H9 (cell line): ENCODE measurements around the gene IDNK. TPM values are rescaled to one million over a fixed set of nuclear protein-coding genes. Genes with fewer than 3 reads are reported as not detected.

ENCODE experiments used
- DNase-seq: peaks from one replicate; pipeline ENCODE4 v3.0.0-alpha.2; 2017
- H2AFZ ChIP-seq: one replicate; pipeline ENCODE4 v1.6.1; 2013; ENCODE audit warnings: mild to moderate bottlenecking, low read length, control low read depth, moderate library complexity
- H2AK5ac ChIP-seq: 2 replicates; pipeline ENCODE4 v1.6.1; 2013; ENCODE audit warnings: low read length, control low read depth, mixed read lengths; ENCODE audit not compliant: insufficient read length
- H2BK120ac ChIP-seq: one replicate; pipeline ENCODE4 v1.6.1; 2013; ENCODE audit warnings: low read depth, mild to moderate bottlenecking, low read length, control low read depth, inconsistent platforms; ENCODE audit not compliant: poor library complexity, severe bottlenecking
- H2BK12ac ChIP-seq: 2 replicates; pipeline ENCODE4 v1.6.1; 2013; ENCODE audit warnings: low read length, control low read depth, mixed read lengths, low read depth; ENCODE audit not compliant: insufficient read length
- H2BK15ac ChIP-seq: 2 replicates; pipeline ENCODE4 v1.6.1; 2013; ENCODE audit warnings: low read depth, low read length, control low read depth
- H2BK20ac ChIP-seq: one replicate; pipeline ENCODE4 v1.6.1; 2013; ENCODE audit warnings: low read depth, mild to moderate bottlenecking, low read length, control low read depth, inconsistent platforms; ENCODE audit not compliant: poor library complexity, severe bottlenecking
- H2BK5ac ChIP-seq: 2 replicates; pipeline ENCODE4 v1.6.1; 2013; ENCODE audit warnings: low read length, control low read depth, mixed read lengths; ENCODE audit not compliant: insufficient read length
- H3K14ac ChIP-seq: 2 replicates; pipeline ENCODE4 v1.6.1; 2013; ENCODE audit warnings: low read length, control low read depth; ENCODE audit not compliant: insufficient read depth
- H3K18ac ChIP-seq: 2 replicates; pipeline ENCODE4 v1.6.1; 2013; ENCODE audit warnings: low read depth, mild to moderate bottlenecking, mixed read lengths, low read length, control low read depth; ENCODE audit not compliant: insufficient read length
- H3K23ac ChIP-seq: 2 replicates; pipeline ENCODE4 v1.6.1; 2013; ENCODE audit warnings: low read length, control low read depth, mixed read lengths, low read depth; ENCODE audit not compliant: insufficient read length
- H3K23me2 ChIP-seq: 2 replicates; pipeline ENCODE4 v1.6.1; 2013; ENCODE audit warnings: low read depth, mild to moderate bottlenecking, mixed read lengths, low read length, control low read depth; ENCODE audit not compliant: insufficient read length, poor library complexity, severe bottlenecking
- H3K27ac ChIP-seq: 2 replicates; pipeline ENCODE4 v1.5.1; 2013; ENCODE audit warnings: low read length, control low read depth, mixed read lengths, low read depth; ENCODE audit not compliant: insufficient read length
- H3K27me3 ChIP-seq: 2 replicates; pipeline ENCODE4 v1.6.1; 2013; ENCODE audit warnings: low read length, control low read depth, inconsistent platforms; ENCODE audit not compliant: insufficient read depth
- H3K4ac ChIP-seq: 2 replicates; pipeline ENCODE4 v1.6.1; 2013; ENCODE audit warnings: low read depth, mild to moderate bottlenecking, control low read depth, inconsistent platforms, low read length, moderate library complexity
- H3K4me1 ChIP-seq: 2 replicates; pipeline ENCODE4 v1.6.1; 2013; ENCODE audit warnings: low read length, control low read depth, inconsistent platforms; ENCODE audit not compliant: insufficient read depth
- H3K4me2 ChIP-seq: 2 replicates; pipeline ENCODE4 v1.6.1; 2013; ENCODE audit warnings: low read length, control low read depth, mixed read lengths; ENCODE audit not compliant: insufficient read length, insufficient read depth
- H3K56ac ChIP-seq: 2 replicates; pipeline ENCODE4 v1.6.1; 2013; ENCODE audit warnings: low read depth, mild to moderate bottlenecking, mixed read lengths, low read length, control low read depth; ENCODE audit not compliant: insufficient read length
- H3K79me1 ChIP-seq: 2 replicates; pipeline ENCODE4 v1.6.1; 2013; ENCODE audit warnings: low read depth, mild to moderate bottlenecking, moderate library complexity, low read length, control low read depth, inconsistent platforms; ENCODE audit not compliant: insufficient read depth, poor library complexity, severe bottlenecking
- H3K79me2 ChIP-seq: 2 replicates; pipeline ENCODE4 v1.6.1; 2013; ENCODE audit warnings: low read length, control low read depth, inconsistent platforms; ENCODE audit not compliant: insufficient read depth
- H3K9ac ChIP-seq: 2 replicates; pipeline ENCODE4 v1.6.1; 2013; ENCODE audit warnings: low read length, control low read depth, mixed read lengths; ENCODE audit not compliant: insufficient read length; ENCODE audit errors: extremely low read depth
- H3K9me3 ChIP-seq: one replicate; pipeline ENCODE4 v1.6.1; 2013; ENCODE audit warnings: low read depth, low read length, inconsistent platforms; ENCODE audit not compliant: control insufficient read depth
- H3T11ph ChIP-seq: one replicate; pipeline ENCODE4 v1.6.1; 2013; ENCODE audit warnings: mild to moderate bottlenecking, low read length, control low read depth, inconsistent platforms
- H4K20me1 ChIP-seq: one replicate; pipeline ENCODE4 v1.6.1; 2013; ENCODE audit not compliant: control insufficient read depth, insufficient read length, insufficient read depth
- H4K5ac ChIP-seq: 2 replicates; pipeline ENCODE4 v1.6.1; 2013; ENCODE audit warnings: low read depth, mild to moderate bottlenecking, mixed read lengths, low read length, control low read depth; ENCODE audit not compliant: insufficient read length
- H4K8ac ChIP-seq: replicated peaks from 2 replicates; pipeline ENCODE4 v1.6.1; 2013; ENCODE audit warnings: low read length, control low read depth, mixed read lengths, low read depth; ENCODE audit not compliant: insufficient read length
- H4K91ac ChIP-seq: 2 replicates; pipeline ENCODE4 v1.6.1; 2013; ENCODE audit warnings: low read depth, mild to moderate bottlenecking, moderate library complexity, mixed read lengths, low read length, control low read depth; ENCODE audit not compliant: insufficient read length
- H3K27ac Mint-ChIP-seq, 3 experiments: 2 replicates in 2 of 3; 3 replicates in 1 of 3; pipeline ENCODE4 v1.8.0; 2020 to 2021; ENCODE audit warnings: mixed read lengths in 3 of 3, mild to moderate bottlenecking in 1 of 3, moderate library complexity in 1 of 3
- H3K27me3 Mint-ChIP-seq: 2 replicates; pipeline ENCODE4 v1.8.0; 2021; ENCODE audit warnings: low read depth, mild to moderate bottlenecking, moderate library complexity, mixed read lengths
- H3K36me3 Mint-ChIP-seq, 3 experiments: 2 replicates in 2 of 3; 3 replicates in 1 of 3; pipeline ENCODE4 v1.8.0; 2020 to 2021; ENCODE audit warnings: low read depth in 3 of 3, mixed read lengths in 3 of 3; ENCODE audit not compliant: insufficient read depth in 1 of 3
- H3K4me1 Mint-ChIP-seq, 2 experiments: 2 replicates each; pipeline ENCODE4 v1.8.0; 2020; ENCODE audit warnings: mixed read lengths in 2 of 2
- H3K4me3 Mint-ChIP-seq, 2 experiments: 2 replicates in 1 of 2; 3 replicates in 1 of 2; pipeline ENCODE4 v1.8.0; 2020 to 2021; ENCODE audit warnings: mild to moderate bottlenecking in 2 of 2, mixed read lengths in 2 of 2, moderate library complexity in 1 of 2
- H3K9me3 Mint-ChIP-seq, 2 experiments: 2 replicates in 1 of 2; 3 replicates in 1 of 2; pipeline ENCODE4 v1.8.0; 2020; ENCODE audit warnings: mild to moderate bottlenecking in 2 of 2, mixed read lengths in 2 of 2, moderate library complexity in 1 of 2
- WGBS: extraction: QIAGEN DNeasy Blood & Tissue Kit; methylation state at CpG from one replicate; pipeline ENCODE4 v1.1.7; 2013; ENCODE audit warnings: missing lambda C conversion rate, low lambda C conversion rate, mixed read lengths; ENCODE audit not compliant: insufficient read length; ENCODE audit errors: extremely low coverage; 5-methylcytosine and 5-hydroxymethylcytosine counted together
- total RNA-seq: library from RNA; stranded (reverse); gene quantifications from 2 replicates; pipeline ENCODE4 v1.2.1, GENCODE V29; 2021
- TF ChIP-seq, protein P1 (sequence below): fragments of 200-600 bp; sonication (generic); conservative IDR thresholded peaks from 3 replicates; pipeline ENCODE4 v1.8.0; 2021; ENCODE audit warnings: antibody characterized with exemption, mild to moderate bottlenecking

IDNK gene
- total RNA-seq, 1 experiment from 2014 or later: 1.4 TPM

- Histone ChIP-seq H3K9me3 (peaks cover 6% of the 10 kb centered on the region), H2BK20ac (no peak overlapping the region), H3K27ac (no peak overlapping the region), H2BK15ac (no peak overlapping the region), H3K18ac (no peak overlapping the region), H3K4me1 (no peaks in the 10 kb centered on the region), H3K23ac (no peak overlapping the region), H3K14ac (no peak overlapping the region), H2BK120ac (no peak overlapping the region), H4K5ac (no peak overlapping the region), H3K9ac (no peak overlapping the region), H4K20me1 (no peaks in the 10 kb centered on the region), H2AFZ (no peak overlapping the region), H2BK12ac (no peak overlapping the region), H4K91ac (no peak overlapping the region), H3K23me2 (no peaks in the 10 kb centered on the region), H3K56ac (no peak overlapping the region), H3K27me3 (no peaks in the 10 kb centered on the region), H3T11ph (no peak overlapping the region), H2BK5ac (no peak overlapping the region), H3K79me2 (no peaks in the 10 kb centered on the region), H3K79me1 (no peaks in the 10 kb centered on the region), H4K8ac (no peak overlapping the region), H3K4me2 (no peak overlapping the region), H3K4ac (no peak overlapping the region), H2AK5ac (no peak overlapping the region)
- no peak overlapping the region for H3K27ac Mint-ChIP-seq
- peaks cover 43 to 63% (median 53%) of the 10 kb centered on the region in 3 experiments for H3K36me3 Mint-ChIP-seq
- no peaks in the 10 kb centered on the region for H3K27me3 Mint-ChIP-seq
- peaks cover 4 to 7% of the 10 kb centered on the region in 2 experiments; a peak in 3 of 5 replicates for H3K9me3 Mint-ChIP-seq
- H3K4me1 Mint-ChIP-seq: peaks cover 4 to 16% of the 10 kb centered on the region in 2 experiments; a peak in 3 of 4 replicates
- TF ChIP-seq, protein P1, sequence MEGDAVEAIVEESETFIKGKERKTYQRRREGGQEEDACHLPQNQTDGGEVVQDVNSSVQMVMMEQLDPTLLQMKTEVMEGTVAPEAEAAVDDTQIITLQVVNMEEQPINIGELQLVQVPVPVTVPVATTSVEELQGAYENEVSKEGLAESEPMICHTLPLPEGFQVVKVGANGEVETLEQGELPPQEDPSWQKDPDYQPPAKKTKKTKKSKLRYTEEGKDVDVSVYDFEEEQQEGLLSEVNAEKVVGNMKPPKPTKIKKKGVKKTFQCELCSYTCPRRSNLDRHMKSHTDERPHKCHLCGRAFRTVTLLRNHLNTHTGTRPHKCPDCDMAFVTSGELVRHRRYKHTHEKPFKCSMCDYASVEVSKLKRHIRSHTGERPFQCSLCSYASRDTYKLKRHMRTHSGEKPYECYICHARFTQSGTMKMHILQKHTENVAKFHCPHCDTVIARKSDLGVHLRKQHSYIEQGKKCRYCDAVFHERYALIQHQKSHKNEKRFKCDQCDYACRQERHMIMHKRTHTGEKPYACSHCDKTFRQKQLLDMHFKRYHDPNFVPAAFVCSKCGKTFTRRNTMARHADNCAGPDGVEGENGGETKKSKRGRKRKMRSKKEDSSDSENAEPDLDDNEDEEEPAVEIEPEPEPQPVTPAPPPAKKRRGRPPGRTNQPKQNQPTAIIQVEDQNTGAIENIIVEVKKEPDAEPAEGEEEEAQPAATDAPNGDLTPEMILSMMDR: no peak
- H3K4me3 Mint-ChIP-seq: no peak overlapping the region
- DNase-seq: no peak
- no CpG with 5 or more reads among the region's 2 CpGs for WGBS
These were observed 33.2 kb downstream of the IDNK start for GRCh38 chr9:83656032-83656680.
